Skin of body (tissue), 2 donors: ENCODE results near the gene FBXO34. TPM values are rescaled to one million over a fixed set of nuclear protein-coding genes. Genes with fewer than 3 reads are reported as not detected.

Experiments
- DNase-seq: peaks from one replicate; lab custom pipeline; 2025; lab: John Stamatoyannopoulos, UW
- total RNA-seq: library from RNA; depleted of rRNA; stranded (reverse); fragments of >200 nt; gene quantifications from one replicate; pipeline ENCODE4 v1.2.3, GENCODE V29; 2014

Gene FBXO34
- total RNA-seq, 1 donor from 2014 or later: 29.7 TPM

DNA sequence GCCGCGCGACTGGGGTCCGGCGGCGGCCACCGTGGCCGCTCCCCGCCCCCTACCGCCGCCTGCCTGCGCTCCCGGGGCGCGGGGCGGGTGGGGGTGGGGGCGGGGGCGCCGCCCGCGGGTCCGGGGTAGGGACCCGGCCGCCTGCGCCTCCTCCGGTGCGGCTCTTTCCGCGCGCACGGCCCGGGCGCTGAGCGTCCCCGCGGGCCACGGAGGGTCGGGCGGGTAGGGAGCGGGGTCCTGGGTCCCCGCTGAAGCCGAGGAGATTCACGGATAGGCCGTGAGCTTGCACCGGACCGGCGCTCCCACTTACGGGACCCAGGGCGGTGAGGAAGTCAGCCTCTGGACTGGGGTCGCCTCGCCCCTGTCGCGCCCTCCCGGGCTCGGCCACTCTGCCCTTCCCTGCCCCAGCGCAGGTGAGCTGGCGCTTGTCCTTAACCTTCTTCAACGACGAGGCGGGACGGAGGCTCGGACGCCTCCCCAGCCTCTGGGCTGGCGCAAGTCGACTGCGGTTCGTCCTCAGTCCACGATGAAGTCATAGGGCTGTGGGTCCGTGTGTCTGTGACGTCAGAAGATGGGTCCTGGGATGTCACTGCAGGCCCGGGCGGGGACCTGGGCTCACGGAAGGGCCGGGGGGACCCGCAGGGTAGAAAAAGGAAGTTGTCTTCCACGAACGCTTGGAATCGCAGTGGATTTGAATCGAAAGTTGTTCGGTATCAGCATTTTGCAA is 514 bp downstream of the FBXO34 start:
- peak; percentile 40 for DNase-seq

DNA sequence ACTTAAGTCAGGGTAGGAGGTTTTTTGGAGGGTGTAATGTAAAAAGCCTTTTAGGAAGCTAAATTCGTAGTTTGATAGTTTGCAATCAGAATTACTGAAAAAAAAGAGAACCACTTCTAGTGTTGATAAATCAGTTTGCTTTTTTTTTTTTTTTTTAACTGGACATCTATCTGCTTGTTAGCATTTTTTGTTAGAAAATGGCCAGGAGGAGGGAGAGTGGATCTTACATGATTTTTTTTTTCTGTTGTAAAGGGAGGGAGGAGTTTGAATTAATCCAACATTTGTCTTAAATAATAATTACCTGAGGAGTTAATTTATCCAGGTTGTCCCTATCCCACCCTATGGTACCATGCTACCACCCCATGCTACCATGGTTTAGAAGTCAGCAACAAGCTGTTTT is 1.2 kb downstream of the FBXO34 start:
- DNase-seq: no peak

GRCh38 chr14:55272922-55273321 is 1.7 kb downstream of the FBXO34 start:
- DNase-seq: no peak

- no peak for DNase-seq
Measured at GRCh38 chr14:55274146-55274545, 2.9 kb downstream of the FBXO34 start.

DNA sequence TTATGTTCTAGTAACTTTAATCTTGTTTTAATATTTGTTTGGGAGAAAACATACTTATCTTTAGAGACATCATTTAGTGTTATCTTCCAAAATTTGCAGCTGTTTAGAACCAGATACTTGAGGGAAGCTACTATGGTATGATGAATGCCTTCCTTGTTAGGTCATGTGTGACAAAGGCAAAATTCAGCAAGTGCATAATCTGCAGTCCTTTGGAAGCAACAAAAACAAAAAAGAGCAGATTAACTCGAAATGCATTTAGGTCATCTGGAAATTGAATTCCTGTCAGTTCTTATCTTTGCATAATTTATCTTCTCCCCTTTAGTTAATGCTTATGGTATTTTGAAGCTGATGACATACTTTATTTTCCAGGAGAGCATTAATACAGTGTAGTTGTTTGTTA is 3.5 kb downstream of the FBXO34 start:
- peak; percentile 55 for DNase-seq

GRCh38 chr14:55276736-55277135 is 5.5 kb downstream of the FBXO34 start:
- DNase-seq: no peak

GRCh38 chr14:55277972-55278740 is 6.9 kb downstream of the FBXO34 start:
- no peak for DNase-seq

DNA sequence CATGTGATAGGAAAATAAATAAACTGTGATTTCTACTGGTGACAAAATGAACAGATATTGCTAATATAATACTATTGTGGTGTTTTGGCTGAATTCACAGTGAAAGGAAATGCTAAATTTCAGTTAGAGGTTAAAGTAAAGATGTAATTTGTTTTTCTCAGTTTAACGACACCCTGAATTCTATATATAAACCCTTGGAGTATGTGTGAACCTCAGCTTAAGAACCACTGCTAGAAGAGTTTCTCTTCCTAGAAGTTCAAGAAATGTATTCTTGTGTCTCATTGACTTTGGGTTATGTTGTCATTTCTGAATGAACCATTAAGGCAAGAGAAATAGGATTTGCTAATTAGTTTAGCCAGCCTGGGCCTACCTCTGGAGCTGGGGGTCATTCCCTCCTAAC is 8.2 kb downstream of the FBXO34 start:
- DNase-seq: no peak

DNA sequence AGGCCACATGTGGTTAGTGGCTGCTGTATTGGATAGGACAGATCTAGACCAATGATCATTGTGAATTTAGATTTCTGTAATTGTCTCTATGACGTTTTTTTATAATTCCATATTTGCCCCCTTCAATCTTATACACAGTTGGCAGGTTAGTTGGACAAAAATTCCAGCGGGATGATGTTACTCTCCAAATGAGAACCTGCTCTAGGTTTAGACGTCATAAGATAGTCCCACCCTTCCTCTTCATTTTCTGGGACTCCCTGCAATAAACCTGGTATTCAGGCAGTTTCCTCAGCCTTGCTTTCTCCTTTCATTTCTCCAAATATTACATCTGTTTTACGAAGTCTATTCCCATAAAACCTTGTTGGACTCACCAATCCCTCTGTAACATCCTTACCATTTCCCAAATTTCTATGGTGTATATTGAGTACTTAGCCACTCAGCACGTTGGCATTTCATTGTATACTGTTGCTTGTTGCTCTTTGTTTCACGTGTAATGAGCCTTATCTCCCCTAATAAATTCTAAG is 10.2 kb downstream of the FBXO34 start:
- no peak for DNase-seq

- no peak for DNase-seq
Measured at GRCh38 chr14:55285048-55285652, 13.9 kb downstream of the FBXO34 start.

GRCh38 chr14:55288439-55288838 is 17.2 kb downstream of the FBXO34 start:
- DNase-seq: no peak

GRCh38 chr14:55291480-55292081 is 20.4 kb downstream of the FBXO34 start:
- DNase-seq: no peak

- no peak for DNase-seq
Measured at GRCh38 chr14:55294603-55295002, 23.4 kb downstream of the FBXO34 start.

DNA sequence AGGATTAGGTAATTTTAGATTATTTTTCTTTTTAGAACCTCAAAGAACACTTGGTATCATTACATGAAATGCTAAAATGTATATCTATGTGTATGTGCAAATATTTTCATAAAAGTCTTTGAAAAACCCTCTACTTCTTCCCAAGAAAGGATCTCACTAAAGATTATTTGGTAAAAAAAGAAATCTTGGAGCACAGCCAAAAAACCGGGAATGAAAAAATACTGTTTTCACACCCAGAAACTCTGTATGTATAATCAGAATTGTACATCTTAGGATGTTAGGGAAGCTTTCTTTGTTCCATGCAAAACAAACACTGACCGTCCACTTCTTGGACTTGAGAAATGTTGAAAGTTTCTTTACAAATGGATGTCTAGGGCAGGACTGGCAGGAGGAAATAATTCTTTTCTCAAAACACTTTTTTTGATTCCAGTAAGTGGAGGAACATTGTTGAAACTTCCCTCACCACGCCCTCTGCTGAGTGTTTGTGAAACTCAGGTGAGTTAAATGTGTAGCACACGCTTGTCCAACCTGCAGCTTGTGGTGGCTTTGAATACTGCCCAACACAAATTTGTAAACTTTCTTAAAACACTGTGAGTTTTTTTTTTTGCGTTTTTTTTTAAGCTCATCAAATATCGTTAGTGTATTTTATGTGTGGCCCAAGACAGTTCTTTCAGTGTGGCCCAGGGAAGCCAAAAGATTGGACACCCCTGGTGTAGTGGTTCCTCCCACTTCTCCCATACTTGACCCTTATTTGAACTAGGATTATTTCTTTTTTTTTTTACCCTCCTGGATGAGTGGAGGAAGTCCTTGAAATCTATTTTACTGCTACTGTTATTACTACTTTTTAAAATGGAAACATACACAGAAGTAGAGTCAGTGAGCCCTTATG is 26.6 kb downstream of the FBXO34 start:
- DNase-seq: no peak

DNA sequence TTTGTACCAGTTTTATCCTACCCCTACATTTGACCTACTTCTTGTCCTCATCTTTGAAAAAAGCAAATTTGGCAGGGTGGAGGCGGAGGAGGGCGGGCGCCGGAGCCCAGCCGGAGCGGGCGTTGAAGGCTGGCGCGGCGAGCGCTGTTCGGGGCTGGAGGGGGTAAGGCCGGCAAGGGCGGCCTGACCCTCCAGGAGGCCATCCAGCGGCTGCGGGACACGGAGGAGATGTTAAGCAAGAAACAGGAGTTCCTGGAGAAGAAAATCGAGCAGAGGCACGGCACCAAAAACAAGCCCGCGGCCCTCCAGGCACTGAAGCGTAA is 27.2 kb downstream of the FBXO34 start:
- no peak for DNase-seq

DNA sequence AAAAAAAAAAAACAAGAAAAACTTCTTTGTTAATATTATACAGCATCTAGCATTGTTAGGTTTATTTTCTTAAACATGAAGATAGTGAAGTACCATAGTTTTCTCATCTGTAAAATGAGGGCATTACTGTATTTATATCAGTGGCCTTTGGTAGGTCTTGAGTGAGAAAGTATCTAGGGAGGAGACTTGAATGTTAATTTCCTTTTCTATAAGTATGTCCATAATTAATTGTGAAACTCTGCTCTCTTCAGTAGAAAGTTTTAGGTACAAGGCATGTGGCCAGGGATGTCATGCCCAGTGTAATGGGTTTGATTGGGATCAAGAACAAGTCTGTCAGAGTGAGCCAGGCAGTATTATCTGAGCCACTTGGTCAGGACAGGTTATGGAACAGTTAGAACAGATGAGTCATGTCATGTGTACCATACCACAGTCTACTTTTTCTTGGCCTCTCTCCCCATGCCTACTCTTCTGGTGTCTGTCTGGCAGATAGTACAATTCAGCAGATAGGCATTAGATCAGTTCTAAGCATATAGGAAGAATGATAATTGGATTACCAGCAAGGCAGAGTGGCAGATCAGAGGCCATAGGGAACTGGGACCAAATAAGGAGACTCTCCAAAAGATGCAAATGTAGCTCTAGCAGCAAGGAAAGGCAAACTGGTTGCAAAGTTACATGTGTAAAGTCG is 30.4 kb downstream of the FBXO34 start:
- no peak for DNase-seq

- DNase-seq: no peak
Measured at GRCh38 chr14:55302367-55303124, 31.3 kb downstream of the FBXO34 start.

DNA sequence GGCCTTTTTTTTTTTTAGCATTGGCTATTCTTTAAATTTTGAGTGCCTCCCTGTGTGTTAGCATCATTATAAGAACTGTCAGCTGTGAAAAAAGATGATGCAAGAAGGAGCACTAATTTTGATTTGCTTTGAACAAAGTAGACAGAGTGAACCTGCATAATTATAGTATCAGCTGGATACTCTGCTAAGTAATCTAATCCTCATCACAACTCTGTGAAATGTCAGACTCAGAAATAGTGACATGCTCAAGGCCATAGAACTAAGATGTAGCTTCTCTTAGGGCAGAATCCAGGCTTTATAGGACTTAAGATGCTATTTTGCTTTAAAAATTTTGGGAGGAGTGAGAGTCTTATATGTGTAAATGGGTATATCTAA is 31.9 kb downstream of the FBXO34 start:
- no peak for DNase-seq

DNA sequence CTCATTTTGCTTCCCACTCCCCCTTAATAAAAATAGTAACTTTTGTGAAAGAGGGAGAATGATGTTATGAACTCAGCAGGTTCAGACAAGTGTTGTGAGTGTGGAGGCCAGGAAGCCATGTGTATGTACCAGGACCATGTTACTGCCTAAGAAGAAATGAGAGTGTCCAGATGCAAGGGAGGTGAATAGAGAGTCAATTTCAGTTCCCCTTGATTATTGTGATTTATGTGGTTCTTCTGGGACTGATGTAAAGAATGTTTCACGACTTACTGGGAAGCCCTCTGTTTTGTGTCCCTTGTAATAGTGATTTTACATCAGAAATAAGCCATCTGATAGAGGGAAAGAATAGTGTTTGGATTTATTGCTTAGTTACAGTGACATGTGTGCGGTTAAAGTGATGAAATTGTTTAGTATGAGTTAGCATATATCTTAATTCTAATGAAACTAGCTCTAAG is 32.5 kb downstream of the FBXO34 start:
- DNase-seq: no peak
